Left cardiac atrium (tissue), 4 donors: ENCODE results near the gene NHEJ1. TPM values are rescaled to one million over a fixed set of nuclear protein-coding genes. Genes with fewer than 3 reads are reported as not detected.
A peak's percentile ranks its signal among the peaks of the same experiment; 100 is the strongest.

Experiments
- ATAC-seq, 2 donors: fragments of 200-7000 bp; cut with Tn5 transposase; one replicate each; pipeline ENCODE4 v1.9.1; 2020; ENCODE audit warnings: mild to moderate bottlenecking in 2 of 2, moderate library complexity in 2 of 2
- DNase-seq: peaks from one replicate; pipeline ENCODE4 v3.0.0-alpha.2; 2020
- intact Hi-C, 2 donors: fragments of 100-400 bp; cut with DNase I; formaldehyde crosslinking; loops; one replicate each; pipeline versions ENCODE4 v1.14.1 to v1.15.1; 2022 to 2023
- total RNA-seq, 2 donors: library from RNA; stranded (reverse); fragmentation: NEBNext Ultra II Directional; extraction: Animal tissue kit (Norgen Biotek cat#: 25700); gene quantifications; one replicate each; pipeline ENCODE4 v1.2.1, GENCODE V29; 2021
- donor health status: DM: no; HTN: yes; CAD: no.
- donor health status: DM: no; HTN: yes; CAD: no; lungs with severe emphysema.
- donor health status: DM: yes; HTN: yes; CAD: no.
- donor health status: Dilated cardiomyopathy.

Gene NHEJ1
- total RNA-seq, 2 donors from 2014 or later: 4.7 to 6.9 TPM

DNA sequence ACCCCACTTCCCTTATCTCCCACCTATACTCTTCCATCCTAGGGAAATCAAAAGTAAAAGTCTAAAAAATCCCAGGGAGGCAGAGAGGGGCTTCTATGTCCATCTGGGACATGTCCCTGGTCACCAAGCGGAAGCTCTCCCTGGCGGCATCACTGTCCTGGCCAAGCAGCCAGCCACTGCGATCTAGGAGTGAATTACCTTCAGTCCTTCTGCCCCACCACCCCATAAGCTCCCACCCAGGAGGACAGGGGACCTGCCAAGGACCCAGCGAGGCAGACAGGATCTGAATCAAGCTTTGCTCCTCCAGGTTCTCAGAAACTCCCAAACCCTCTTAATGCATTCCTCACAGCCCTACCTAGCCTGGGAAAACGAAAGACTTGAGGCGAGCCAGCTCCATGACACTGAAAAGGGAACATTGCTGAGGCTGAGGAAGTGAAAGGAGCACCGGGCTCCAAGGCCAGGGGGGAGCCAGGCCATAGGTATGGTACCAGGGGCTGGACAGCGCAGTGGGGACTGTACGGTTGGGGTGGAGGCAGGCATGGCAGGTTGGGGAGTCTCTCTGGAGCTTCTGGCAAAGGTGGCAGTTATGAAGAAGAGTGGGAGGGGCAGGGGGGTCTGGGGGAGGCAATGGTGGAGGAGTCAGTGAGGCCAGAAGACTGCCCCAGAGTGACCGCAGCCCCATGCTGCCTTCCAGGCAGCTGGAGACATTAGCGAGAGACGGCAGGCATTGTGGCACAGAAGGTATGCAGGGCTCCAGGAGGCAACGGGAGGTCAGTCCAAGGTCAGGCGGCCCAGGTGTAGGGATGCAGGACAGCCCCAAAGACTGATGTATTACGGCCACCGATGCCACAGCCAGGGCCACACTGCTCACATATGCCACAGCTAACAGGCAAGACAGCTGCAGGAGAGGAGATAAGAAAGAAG, 11.9 kb upstream of the NHEJ1 start:
- intact Hi-C loops: no loop called here

DNA sequence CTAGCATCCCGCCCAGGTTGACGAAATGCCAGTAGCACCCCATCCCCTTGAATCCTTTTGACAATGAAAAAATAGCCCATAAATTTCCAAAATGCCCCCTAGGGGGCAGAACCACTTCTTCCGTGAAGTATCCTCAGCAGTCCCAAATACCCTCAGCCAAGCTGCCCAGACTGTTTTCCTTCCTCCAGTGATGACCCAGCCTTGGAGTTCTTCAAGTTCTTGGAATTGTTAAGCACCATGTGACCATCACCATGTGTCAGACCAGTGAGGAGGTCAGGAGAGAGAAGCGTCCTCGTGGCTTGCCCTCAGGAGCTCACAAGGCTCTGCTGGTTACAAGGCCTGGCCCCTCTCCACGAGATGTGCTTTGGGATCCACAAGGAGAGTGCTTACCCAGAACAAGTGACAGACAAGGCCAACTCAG, 10.6 kb upstream of the NHEJ1 start:
- intact Hi-C loops: no loop called here
- peak; percentile 45 for DNase-seq
- ATAC-seq: peak; percentile 67 to 77

More for the DNA sequence above, 11.9 kb upstream of the NHEJ1 start:
- ATAC-seq (no peak), DNase-seq (no peak)

DNA sequence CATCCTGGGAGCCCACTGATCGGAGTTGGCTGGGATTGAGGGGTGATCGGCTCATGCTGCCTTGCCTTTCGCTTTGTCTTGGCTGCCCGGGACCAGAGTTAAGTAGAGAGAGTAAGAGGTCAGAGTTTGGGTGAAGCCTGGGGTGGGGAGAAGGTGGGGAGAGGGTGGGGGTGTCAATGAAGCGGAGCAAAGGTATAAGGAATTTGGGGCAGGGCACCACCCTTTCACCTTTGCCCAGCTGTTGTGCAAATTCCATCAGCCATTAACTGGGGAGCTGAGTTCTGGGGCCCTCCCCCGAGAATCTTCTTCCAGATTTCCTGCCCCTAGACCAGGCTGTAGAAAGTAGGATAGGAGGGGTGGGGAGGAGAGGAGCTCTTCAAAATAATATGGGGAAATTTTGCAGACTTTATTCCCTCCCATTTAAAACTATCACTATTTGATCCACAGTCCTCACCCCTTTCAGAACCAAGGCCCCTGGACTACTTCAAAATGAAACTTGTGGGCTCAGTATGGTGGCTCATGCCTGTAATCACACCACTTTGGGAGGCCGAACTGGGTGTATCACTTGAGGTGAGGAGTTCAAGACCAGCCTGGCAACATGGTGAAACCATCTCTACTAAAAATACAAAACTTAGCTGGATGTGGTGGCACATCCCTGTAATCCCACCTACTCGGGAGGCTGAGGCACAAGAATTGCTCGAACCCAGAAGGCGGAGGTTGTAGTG, 9.5 kb upstream of the NHEJ1 start, which contains the start of gene SLC23A3:
SLC23A3 (minus strand) TSS at position 100 of the 725 bp plus-strand sequence; CDS start at position 55, 45 bp downstream.
- intact Hi-C loops: no loop called here
- DNase-seq (no peak), ATAC-seq (no peak)

DNA sequence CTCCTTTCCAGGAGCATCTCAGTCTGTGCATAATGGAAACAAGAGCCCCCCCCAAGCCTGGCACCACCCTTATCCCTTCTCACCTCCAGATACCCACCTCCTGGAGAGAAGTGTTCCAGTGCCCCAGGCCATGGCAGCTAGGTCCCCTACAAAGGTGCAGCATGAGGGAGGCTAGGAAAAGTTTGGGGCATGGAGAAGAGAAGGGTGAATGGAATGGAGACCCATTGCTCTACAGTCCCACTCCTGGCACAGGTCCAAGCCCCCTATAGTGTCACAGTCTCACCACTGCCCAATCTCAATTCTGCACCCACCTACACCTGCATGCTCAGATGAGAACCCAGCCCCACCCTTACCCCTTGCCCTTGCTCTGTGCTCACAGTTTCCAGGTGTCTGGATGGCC, 8.3 kb upstream of the NHEJ1 start:
- no peak for ATAC-seq
- intact Hi-C loops: no loop called here
- no peak for DNase-seq

DNA sequence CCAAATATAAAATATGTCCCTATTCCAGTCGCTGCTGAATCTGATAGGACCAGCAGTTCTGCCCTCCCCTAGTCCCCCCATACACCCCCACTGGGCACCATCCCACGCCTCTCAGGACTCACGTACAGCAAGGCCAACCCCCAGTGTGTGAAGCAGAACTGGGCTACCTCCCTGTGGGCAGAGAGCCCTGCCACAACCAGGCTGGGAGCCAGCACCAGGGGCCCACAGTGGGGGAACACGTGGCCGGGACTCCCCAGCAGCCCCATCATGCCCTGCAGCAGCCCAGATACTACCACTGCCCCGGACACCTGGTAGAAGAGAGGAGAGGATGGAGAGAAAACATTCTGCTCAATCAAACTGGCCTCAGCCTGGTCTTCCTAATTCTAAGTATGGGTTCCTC, 7.9 kb upstream of the NHEJ1 start:
- ATAC-seq: peak in 1 of 2 donors; percentile 39
- intact Hi-C loops: no loop called here
- DNase-seq: no peak

DNA sequence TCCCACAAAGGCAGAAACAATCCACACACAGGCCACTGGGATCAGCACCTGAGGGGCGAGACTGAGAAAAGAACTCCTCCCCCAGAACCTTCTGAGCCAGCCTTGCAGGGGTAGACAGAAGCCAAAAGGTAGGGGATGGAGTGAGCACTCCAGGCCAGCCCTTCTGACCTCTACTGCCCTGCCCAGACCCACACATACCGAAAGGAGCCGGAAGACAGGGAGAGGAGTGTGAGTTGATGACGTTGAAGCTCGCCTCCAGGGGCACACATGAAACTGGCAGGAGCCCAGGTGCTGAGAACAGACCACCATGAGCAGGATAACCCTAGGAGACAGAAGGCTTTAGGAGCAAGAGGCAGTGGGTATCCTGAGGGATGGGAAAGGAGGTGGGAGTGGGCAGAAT, 7.4 kb upstream of the NHEJ1 start:
- ATAC-seq (no peak), DNase-seq (no peak)
- intact Hi-C loops: no loop called here

DNA sequence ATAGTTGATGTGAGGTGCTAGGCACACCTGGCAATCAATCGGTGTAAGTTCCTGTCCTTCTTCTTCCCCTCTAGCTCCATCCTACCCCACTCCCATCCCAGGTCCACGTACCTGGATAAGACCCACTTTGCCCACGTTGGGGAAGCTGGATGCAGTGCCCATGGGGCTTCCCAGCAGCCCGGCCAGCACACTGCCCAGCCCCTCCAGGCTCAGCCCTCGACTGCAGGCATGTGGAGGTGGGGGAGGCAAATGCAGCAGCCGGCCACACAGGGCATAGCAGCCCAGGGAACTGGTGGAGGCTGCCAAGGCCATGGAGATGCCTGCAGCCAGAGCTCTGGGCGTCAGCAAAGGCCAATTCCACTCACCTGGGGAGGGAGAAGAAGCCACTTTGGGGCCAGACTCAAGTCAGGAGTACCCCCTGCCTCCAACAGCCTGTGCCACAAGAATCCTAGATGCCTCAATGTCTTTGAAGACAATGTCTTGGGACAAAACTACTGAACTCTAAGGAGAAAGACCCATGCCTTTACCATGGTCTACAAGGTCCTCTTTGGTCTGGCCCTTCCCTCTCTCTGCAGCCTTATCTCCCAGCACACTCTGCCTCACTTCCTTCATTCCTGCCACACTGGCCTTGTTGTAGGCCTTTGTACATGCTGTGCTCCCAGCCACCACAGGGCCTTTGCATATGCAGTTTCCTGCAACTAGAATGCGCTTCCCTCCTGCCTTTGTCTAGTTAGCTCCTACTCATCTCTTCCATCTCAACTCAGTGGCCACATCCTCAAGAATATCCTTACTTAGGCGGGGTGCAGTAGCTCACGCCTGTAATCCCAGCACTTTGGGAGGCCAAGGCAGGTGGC, 4.7 kb upstream of the NHEJ1 start:
- no peak for DNase-seq
- no peak for ATAC-seq
- intact Hi-C loops: no loop called here

DNA sequence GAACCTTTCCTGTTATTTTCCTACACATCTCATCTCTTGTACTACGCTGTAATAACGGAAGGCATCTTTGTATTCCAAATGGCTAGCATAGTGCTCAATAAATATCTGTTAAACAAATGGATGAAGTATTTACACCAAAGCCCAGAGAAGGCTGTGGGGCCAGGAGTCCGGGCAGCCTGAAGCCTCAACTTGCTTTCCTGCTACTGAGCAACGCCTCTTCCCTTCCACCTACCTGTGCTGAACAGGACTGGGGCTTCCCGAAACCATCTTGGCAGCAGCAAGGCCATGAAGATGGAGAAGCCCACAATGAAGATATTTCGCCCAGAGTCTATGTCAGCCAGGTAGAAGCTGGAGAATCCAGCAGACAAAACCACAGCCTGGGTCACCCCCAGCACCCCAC, 2.5 kb upstream of the NHEJ1 start:
- DNase-seq: no peak
- ATAC-seq: no peak
- intact Hi-C loops: loop anchor here in 1 of 2 donors (5.0 kb wide), 1 partner anchor 134 kb away; no protein-coding TSS in a partner anchor

DNA sequence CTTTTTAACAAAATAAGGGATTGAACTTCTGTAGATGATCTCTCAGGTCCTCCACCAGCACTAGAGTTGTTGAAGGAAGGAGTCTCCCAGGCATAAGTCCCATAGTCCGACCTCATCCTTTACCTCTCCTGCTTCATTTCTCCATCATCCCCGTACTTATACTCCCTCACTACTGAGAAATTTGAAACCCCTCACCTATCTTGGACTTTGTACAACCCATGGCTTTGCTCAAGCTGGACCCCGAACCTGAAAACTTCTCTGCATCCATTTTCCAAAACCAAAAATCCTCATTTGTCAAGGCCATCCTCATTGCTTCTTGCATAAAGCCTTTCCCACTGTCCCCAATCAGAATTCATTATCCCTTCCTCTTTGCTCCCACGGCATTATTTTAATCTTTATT, 482 bp upstream of the NHEJ1 start:
- ATAC-seq: no peak
- no peak for DNase-seq
- intact Hi-C loops: loop anchor here (2.0 to 5.0 kb wide), 2 partner anchors 136 to 138 kb away; no protein-coding TSS in a partner anchor

DNA sequence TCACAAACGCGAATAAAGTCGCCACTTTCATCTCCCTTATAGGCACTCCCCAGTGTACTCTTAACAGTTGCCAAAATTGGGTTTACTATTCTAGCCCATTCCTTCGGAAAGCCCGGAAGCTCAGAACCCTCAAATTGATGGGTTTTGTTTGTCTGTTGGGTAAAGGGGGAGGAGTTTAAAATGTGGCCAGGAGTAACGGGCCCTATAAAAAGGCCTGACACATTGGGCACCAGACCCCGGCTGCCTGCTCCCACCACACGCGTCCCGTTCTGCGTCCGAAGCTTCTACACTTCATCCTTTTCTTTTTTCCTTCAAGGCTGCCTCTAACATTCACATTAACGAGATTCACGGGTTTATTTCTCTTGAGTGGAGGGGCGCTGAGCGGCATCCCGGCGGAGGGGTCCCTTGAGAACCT, 837 bp downstream of the NHEJ1 start:
- intact Hi-C loops: loop anchor here (2.0 to 10.0 kb wide), 5 partner anchors 135 to 285 kb away; partner anchors contain the start of gene CRYBA2 (in 1 of the 2)
- no peak for ATAC-seq
- DNase-seq: no peak

DNA sequence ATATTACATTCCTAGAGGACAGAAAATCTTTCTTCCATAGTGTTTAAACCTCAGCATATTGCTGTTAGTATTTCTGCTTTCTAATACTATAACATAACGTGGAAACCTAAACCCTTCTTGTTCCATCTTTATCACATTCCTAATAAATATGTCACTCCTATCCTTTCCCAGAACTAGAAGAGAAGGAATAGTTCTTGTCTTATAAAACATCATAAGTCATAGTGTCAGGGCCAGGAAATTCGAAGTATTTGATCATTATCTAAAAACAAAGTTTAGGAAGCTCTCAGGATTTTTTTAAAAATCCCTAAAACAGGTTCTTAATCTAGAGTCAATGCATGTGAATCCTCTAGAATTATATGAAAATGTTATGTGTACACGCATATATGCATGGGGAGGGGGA, 2.0 kb downstream of the NHEJ1 start:
- no peak for DNase-seq
- intact Hi-C loops: loop anchor here (10.0 kb wide), 3 partner anchors 134 to 284 kb away; partner anchors contain the start of gene CRYBA2 (in 1 of the 2)
- ATAC-seq: no peak

DNA sequence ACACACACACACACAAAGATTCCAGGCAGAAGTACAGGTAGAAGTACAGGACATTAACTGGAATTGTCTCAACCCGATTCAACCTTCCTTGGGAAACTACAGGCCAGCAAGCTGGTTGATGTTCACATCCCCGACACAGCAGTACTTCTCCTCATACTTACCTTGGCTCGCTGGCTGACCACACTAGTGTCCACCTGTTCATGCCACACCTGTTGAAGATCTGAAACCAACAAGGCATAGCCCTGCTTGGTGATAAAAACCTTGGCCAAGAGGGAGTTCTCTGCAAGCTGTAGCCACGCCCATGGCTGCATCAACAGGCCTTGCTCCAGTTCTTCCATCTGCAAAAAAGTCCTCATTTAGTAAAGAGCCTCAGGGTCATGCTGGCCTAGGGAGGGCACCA, 2.6 kb downstream of the NHEJ1 start:
- DNase-seq (no peak), ATAC-seq (no peak)
- intact Hi-C loops: loop anchor here (10.0 kb wide), 3 partner anchors 133 to 283 kb away; partner anchors contain the start of gene CRYBA2 (in 1 of the 2)

DNA sequence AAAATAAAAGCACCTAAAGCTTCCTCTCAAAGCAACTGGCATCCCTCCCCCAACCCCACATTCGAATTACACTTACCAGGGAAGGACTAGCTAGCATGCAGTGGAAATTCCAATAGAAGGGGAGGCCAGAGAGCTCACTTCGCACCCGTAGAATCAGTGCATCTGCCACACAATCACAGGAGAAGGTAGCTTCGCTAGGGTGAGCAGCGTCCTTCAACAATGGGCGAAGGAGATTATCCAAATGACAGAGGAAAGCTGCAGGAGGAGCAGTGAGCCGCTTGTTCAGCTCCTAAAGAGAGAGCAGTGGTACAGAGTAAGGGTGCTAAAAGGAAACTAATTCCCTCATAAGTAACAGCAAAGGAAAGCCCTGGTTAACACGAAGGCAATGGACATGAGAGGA, 3.2 kb downstream of the NHEJ1 start:
- DNase-seq (no peak), ATAC-seq (no peak)
- intact Hi-C loops: loop anchor here (10.0 kb wide), 3 partner anchors 133 to 283 kb away; partner anchors contain the start of gene CRYBA2 (in 1 of the 2)

DNA sequence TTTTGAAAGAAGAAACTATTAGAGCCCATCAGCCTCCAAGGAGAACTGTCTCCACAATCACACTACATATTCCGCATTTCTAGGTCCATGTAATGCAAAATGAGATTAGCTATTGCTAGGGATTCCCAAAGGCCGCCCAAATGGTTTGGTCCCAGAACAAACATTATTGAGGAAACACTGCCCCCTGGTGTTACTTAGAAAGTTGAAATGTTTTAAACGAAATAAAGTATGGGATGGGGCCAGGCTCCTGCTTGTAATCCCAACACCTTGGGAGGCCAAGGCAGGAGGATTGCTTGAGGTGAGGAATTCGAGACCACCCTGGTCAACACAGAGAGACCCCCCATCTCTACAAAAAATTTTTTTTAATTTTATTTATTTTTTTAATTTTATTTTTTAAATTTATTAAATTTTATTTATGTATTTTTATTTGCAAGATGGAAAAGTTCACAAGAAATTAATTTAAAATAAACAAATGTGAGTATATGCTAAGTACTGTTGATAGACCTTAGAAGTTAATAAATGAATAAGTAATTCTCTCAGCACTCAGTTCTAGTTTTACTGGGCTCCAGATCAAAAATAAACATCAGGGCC, 5.5 kb downstream of the NHEJ1 start:
- intact Hi-C loops: loop anchor here (10.0 kb wide), 3 partner anchors 130 to 280 kb away; partner anchors contain the start of gene CRYBA2 (in 1 of the 2)
- no peak for DNase-seq
- ATAC-seq: peak; percentile 47 to 48

DNA sequence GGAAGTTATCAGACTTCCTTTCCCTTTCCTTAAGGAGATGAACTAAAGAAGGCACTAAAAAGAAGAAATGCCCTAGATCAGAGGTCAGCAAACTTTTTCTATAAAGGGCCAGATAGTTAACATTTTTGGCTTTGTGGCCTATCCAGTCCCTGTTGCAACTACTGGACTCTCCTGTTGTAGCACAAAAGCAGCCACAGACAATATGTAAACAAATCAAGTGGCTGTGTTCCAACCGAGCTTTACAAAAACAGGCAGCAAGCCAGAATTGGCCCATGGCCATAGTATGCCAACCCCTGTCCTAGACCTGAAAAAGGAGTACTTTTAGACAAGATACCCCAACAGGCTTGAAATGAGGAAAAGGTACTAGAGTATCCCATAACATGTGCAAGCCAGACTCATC, 10.9 kb downstream of the NHEJ1 start:
- intact Hi-C loops: loop anchor here (5.0 to 10.0 kb wide), 4 partner anchors 92 to 275 kb away; partner anchors contain the start of gene CRYBA2 (in 1 of the 2)
- no peak for DNase-seq
- no peak for ATAC-seq

DNA sequence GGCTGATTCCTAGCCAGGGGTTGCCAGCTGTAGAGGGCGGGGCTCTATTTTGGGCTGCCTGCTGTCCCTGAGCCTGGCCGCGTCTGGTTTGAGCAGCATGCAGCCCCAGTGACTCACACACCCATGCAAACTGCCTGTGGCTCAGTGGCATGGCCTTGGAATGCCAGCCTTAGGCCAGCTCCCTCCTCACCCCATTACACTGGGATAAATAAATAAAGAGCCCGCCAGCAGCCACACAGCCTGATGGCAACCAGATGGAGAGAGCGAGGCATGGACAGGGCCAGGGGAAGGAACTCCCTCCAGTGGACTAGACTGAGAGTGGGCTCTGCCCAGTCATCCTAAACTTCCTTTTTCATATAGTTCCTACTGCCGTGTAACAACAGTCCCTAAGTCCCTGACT, 18.3 kb downstream of the NHEJ1 start:
- ATAC-seq (no peak), DNase-seq (no peak)
- intact Hi-C loops: no loop called here

DNA sequence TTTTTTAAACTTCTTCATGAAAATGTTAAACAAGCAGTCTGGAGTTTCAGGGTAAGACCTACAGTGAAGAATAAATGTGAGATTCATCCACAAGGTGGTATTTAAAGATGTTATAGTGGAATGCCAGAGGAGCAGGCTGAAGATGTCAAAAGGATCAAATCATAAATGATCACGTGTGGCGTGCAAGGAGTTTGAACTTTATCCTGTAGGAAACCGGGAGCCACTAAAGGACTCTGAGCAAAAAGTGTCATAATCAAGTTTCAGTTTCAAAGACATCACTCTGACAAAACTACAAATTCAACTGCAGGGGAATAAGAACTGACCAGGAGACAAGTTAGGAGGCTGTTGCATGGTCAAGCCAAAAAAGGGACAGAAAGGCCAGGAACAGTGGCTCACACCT, 19.9 kb downstream of the NHEJ1 start:
- DNase-seq: no peak
- intact Hi-C loops: no loop called here
- no peak for ATAC-seq

DNA sequence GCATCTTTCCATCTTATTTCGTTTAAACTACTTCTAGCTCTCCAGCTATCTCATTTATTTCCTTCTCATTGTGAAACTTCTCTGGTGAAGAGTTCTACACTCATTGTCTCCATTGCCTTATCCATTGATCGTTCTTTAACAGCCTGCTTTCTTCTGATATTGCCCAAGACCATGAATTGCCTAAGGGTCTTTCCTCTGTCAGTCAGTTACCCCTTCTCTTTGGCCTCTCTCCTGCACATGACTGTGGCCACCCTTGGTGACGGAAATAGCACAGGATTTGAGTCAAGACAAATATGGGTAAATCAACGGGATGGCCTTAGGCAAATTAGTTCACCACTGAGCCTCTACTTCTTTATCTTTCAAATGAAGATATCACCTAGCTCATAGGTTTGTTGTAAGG, 26.6 kb downstream of the NHEJ1 start:
- intact Hi-C loops: no loop called here
- DNase-seq (no peak), ATAC-seq (no peak)
